Progenitor cell of endocrine pancreas (in vitro differentiated cells): ENCODE results near the gene CNOT4. TPM values are rescaled to one million over a fixed set of nuclear protein-coding genes. Genes with fewer than 3 reads are reported as not detected.

Source experiments
- DNase-seq: peaks from one replicate; pipeline ENCODE4 v3.0.0; 2021; ENCODE audit warnings: low spot score; ENCODE audit not compliant: unreplicated experiment
- H3K27ac Mint-ChIP-seq: 2 replicates; pipeline ENCODE4 v1.8.0; 2021; ENCODE audit warnings: mild to moderate bottlenecking, moderate library complexity, mixed read lengths
- H3K27me3 Mint-ChIP-seq: 2 replicates; pipeline ENCODE4 v1.8.0; 2021; ENCODE audit warnings: mixed read lengths
- H3K36me3 Mint-ChIP-seq: 2 replicates; pipeline ENCODE4 v1.8.0; 2022; ENCODE audit warnings: mixed read lengths; ENCODE audit not compliant: insufficient read depth
- H3K4me1 Mint-ChIP-seq: 2 replicates; pipeline ENCODE4 v1.8.0; 2021; ENCODE audit warnings: low read depth, mixed read lengths
- H3K4me3 Mint-ChIP-seq: 2 replicates; pipeline ENCODE4 v1.8.0; 2021; ENCODE audit warnings: low read depth, mild to moderate bottlenecking, moderate library complexity, mixed read lengths
- H3K9me3 Mint-ChIP-seq: 2 replicates; pipeline ENCODE4 v1.8.0; 2021; ENCODE audit warnings: low read depth, mixed read lengths
- total RNA-seq: library from RNA; stranded (reverse); gene quantifications from 2 replicates; pipeline ENCODE4 v1.2.1, GENCODE V29; 2021
- TF ChIP-seq, protein P1 (sequence below): fragments of 200-600 bp; sonication (generic); IDR thresholded peaks from one replicate; pipeline ENCODE4 v1.5.0; 2021; ENCODE audit warnings: antibody characterized with exemption, mild to moderate bottlenecking; ENCODE audit not compliant: unreplicated experiment

The CNOT4 gene
- total RNA-seq, 1 donor from 2014 or later = 34.3 TPM

- Mint-ChIP-seq H3K27ac (no peak overlapping the region), H3K36me3 (peaks cover 13% of the 10 kb centered on the region), H3K27me3 (no peaks in the 10 kb centered on the region), H3K9me3 (no peaks in the 10 kb centered on the region), H3K4me3 (no peak overlapping the region), H3K4me1 (peaks cover 6% of the 10 kb centered on the region)
- no peak for DNase-seq
- TF ChIP-seq, protein P1, sequence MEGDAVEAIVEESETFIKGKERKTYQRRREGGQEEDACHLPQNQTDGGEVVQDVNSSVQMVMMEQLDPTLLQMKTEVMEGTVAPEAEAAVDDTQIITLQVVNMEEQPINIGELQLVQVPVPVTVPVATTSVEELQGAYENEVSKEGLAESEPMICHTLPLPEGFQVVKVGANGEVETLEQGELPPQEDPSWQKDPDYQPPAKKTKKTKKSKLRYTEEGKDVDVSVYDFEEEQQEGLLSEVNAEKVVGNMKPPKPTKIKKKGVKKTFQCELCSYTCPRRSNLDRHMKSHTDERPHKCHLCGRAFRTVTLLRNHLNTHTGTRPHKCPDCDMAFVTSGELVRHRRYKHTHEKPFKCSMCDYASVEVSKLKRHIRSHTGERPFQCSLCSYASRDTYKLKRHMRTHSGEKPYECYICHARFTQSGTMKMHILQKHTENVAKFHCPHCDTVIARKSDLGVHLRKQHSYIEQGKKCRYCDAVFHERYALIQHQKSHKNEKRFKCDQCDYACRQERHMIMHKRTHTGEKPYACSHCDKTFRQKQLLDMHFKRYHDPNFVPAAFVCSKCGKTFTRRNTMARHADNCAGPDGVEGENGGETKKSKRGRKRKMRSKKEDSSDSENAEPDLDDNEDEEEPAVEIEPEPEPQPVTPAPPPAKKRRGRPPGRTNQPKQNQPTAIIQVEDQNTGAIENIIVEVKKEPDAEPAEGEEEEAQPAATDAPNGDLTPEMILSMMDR = no peak
Measured at GRCh38 chr7:135391514-135391913, 118.4 kb downstream of the CNOT4 start.

- Mint-ChIP-seq H3K27me3 (no peaks in the 10 kb centered on the region), H3K36me3 (peaks cover 12% of the 10 kb centered on the region), H3K27ac (no peak overlapping the region), H3K4me3 (no peak overlapping the region), H3K4me1 (peaks cover 6% of the 10 kb centered on the region), H3K9me3 (no peaks in the 10 kb centered on the region)
- TF ChIP-seq, protein P1 = no peak
- no peak for DNase-seq
Measured at GRCh38 chr7:135390829-135391228, 119.1 kb downstream of the CNOT4 start.

DNA sequence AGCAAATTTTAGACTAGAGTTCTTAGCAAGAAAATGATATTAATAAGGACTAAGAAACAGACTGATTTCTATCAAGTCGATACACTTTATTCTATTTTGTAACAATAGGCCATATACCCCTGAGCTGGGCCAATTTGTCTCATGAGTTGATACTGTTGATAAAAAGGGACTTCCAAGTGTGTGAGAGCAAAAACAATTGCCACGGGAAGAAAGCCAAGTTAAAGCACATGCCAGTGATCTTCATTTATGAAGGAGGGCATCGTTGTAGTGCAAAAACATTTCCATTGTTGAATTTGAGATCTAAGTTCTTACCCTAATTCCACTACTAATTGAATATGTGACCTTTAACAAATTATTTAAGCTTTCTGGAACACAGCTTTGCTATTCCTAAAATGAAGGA is 119.9 kb downstream of the CNOT4 start:
- Mint-ChIP-seq H3K4me1 (peaks cover 6% of the 10 kb centered on the region), H3K4me3 (no peak overlapping the region), H3K36me3 (peaks cover 7% of the 10 kb centered on the region), H3K27me3 (no peaks in the 10 kb centered on the region), H3K27ac (no peak overlapping the region), H3K9me3 (no peaks in the 10 kb centered on the region)
- TF ChIP-seq, protein P1 = no peak
- DNase-seq = no peak

DNA sequence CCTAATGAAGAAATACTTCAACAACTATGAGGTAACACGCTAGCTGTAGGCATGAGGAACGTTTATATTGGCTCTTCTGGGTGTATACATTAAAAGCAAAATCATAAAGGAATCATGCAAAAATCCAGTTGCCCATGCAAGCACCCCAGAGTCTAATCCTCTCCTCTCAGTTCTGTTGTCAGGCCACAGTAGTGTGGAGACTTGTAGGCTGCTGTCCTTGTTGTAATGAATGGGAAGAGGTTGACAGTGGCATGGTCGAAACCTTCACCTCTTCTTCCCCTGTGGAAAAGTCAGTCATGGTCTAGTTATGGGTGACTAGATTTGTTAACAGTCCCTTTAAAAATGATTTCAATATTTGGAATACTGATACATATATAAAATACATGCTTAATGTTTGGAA is 121.3 kb downstream of the CNOT4 start:
- TF ChIP-seq, protein P1 = no peak
- Mint-ChIP-seq H3K36me3 (no peaks in the 10 kb centered on the region), H3K27ac (no peak overlapping the region), H3K9me3 (no peaks in the 10 kb centered on the region), H3K4me1 (peaks cover 6% of the 10 kb centered on the region), H3K27me3 (no peaks in the 10 kb centered on the region), H3K4me3 (no peak overlapping the region)
- no peak for DNase-seq

DNA sequence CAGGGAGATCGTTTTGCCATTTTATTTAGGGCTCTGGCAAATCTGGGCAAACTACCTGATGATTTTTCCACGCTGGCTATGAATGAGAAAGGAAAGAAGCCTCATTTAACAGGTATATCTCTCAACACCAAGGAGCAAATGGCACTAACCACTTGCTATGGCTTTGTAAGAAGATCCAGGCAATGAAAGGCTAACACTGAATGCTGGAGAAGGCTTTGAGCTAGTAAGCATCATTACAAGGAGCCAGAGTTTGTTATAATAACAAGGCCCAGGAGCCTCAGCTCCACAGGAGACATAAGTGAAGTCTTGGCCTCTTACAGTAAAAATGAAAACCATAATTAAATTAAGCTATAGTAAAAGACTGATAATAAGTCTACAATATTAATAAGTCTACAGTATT is 123.1 kb downstream of the CNOT4 start:
- Mint-ChIP-seq H3K4me3 (no peak overlapping the region), H3K9me3 (no peaks in the 10 kb centered on the region), H3K4me1 (no peaks in the 10 kb centered on the region), H3K27ac (no peak overlapping the region), H3K36me3 (no peaks in the 10 kb centered on the region), H3K27me3 (no peaks in the 10 kb centered on the region)
- no peak for DNase-seq
- TF ChIP-seq, protein P1 = no peak
